GM21825 (cell line): Measurements from ENCODE around the gene CDC14B.
"Not testable (repeated sequence)": the region's sequence is repeated elsewhere in the genome, so short reads cannot be mapped to it uniquely, and the experiment has no call there.

Experiments used
- ATAC-seq: cut with Tn5 transposase; IDR thresholded peaks from one replicate; pipeline ENCODE4 v1.9.1; 2021; ENCODE audit warnings: mild to moderate bottlenecking, moderate library complexity; ENCODE audit not compliant: unreplicated experiment

CDC14B gene

GRCh38 chr9:96551403-96551802, 68.2 kb downstream of the CDC14B start:
- no peak for ATAC-seq

DNA sequence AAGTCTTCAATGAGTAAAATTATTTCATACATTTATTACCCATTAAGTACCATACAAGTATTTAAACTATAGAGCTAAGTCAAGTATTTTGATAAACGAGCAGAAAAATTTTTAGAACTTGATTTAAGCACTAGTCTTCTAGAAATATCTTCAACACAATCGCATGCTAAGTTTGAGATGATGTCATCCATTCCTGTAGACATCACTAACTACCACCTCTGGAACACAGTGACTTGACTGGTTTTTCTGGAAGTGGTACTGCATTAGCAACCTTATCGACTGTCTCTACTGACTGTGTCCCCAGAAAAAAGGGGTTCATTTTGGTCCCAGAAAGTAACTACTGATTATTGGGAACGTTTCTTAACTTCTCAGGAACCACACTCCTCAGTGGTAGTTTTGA, 69.0 kb downstream of the CDC14B start:
- ATAC-seq = no peak

GRCh38 chr9:96543131-96543530, 76.5 kb downstream of the CDC14B start:
- not testable (repeated sequence) for ATAC-seq

DNA sequence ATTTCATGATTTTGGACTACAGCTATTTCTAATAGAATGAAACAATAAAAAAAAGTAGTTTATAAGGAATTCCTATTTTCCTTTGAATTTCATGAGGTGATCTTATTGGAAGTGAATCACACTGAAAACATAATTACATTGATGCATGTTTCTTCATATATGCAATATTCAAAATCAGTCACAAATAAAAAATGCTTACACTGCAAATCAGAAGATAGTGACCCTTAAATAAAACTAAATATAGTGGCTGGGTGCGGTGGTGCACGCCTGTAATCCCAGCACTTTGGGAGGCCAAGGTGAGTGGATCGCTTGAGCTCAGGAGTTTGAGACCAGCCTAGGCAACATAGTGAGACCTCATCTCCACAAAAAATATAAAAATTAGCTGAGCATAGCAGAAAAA, 79.5 kb downstream of the CDC14B start:
- ATAC-seq = no peak

DNA sequence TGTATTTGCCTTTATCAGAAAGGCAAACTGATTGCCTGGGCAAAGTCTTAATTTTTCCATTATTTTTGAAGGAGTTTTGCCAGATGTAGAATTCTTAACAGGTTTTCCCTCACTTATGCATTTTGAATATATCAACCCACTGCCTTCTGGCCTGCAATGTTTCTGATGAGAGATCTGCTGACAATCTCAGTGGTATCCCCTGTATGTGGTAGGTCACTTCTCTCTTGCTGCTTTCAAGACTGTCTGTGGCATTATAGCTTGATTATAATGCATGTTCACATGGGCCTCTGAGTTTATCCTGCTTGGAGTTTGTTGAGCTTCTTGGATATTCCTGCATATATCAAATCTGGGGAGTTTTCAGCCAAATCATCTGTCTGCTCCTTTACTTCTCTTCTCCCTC, 87.5 kb downstream of the CDC14B start:
- ATAC-seq = no peak

- no peak for ATAC-seq
These were observed 94.9 kb downstream of the CDC14B start for GRCh38 chr9:96524764-96525163.

DNA sequence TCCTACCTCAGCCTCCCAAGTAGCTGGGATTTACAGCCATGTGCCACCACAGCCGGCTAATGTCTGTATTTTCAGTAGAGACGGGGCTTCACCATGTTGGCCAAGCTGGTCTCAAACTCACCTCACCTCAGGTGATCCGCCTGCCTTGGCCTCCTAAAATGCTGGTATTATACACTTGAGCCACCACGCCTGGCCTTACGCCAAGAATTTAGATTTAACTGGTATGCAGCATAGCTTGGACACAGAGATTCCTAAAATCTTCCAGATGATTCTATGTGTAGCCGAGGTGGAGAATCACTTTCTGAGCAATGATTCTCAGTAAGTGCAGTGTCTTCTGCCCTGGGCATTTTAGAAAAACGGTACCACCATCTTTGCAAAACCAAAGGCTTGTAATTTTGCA, 95.6 kb downstream of the CDC14B start:
- no peak for ATAC-seq

GRCh38 chr9:96523374-96523773, 96.3 kb downstream of the CDC14B start:
- no peak for ATAC-seq

DNA sequence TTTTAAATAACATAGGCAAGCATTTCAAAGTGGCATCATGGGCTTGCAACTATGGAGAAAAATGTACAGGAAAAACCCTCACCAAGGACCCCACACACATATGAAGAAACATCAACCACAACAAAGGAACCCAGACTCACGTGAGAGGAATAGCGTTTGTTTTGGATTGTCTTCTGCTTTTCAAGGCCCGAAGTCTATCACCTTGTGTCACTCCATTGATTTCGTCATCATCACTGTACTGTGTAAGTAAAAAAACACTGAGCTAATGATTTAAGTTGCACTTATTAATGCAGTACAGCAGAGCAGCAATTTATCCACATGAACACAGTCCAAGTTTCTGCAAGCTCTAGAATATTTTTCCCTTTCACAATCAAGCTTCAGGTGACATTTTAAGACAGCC, 97.3 kb downstream of the CDC14B start:
- no peak for ATAC-seq

GRCh38 chr9:96519787-96520186, 99.9 kb downstream of the CDC14B start:
- ATAC-seq = no peak

GRCh38 chr9:96519095-96519494, 100.5 kb downstream of the CDC14B start:
- ATAC-seq = no peak

DNA sequence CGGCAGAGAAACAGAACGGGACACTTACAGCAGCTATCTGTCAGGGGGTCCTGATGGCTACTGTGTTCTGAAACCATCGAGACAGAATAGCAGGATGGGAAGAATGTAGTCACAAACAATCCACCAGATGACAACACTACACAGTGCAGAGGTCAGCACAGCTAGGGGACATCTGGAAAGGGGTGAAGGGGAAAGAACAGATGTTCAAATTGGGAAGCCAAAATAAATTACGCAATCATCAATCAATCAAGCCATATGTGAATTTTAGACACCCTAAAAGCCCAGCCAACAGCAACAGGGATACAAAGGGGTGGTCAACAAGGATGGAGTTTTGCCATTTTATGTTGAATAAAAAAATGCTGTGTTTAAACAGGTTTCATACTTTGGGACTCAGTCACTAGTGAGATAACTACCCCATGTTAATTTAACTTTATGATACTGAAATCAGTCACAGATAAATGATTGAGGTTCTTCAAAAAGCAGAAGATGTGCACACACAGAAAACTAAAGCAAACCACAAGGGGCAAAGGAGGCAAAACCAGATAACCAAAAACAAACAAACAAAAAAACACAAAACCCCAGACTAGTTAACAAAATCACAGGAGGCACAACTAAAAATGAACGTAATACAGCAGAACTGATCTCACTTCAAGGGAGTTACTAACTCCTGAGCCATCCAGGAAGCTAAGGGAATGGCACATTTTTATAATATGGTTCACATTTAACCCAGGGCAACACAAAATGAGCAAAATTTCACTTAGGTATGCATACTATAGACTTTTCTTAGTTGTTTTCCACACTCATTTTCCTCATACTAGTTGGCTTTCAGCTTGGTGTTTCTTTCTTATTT, 103.8 kb downstream of the CDC14B start:
- ATAC-seq = no peak

- ATAC-seq = no peak
These were observed 104.9 kb downstream of the CDC14B start for GRCh38 chr9:96514800-96515158.

DNA sequence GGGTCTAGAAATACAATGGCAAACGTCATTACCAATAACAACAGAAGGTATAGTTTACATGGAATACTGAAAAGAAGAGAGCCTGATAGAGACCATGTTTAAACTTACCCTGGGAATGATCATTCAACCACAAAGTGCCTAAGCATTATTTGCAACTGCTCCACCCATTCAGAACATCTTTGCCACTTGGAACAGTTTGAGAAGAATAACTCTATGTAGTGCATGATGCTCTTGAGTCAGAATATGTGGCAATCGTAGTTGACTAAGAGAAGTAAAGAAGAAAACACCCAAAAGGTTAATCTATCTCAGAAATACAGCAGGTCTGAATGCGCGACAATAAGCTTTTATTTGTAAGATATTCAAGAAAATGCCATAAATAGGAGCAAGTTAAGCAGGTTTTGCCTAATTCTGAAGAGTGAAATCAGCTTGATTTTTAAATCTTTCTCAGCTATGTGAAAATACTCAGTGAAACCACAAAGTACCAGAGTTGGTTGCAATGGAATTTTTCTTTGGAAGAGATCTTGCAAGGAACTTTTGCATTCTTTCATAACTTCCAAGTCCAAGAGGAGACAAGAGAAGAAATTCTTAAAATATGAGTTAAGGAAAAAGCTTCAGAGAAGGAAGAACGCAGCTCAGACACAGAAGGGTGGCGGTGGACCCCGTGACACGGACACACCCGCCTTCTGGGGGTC, 105.4 kb downstream of the CDC14B start:
- no peak for ATAC-seq

- no peak for ATAC-seq
These were observed 106.0 kb downstream of the CDC14B start for GRCh38 chr9:96513622-96514021.

- ATAC-seq = no peak
These were observed 107.4 kb downstream of the CDC14B start for GRCh38 chr9:96512240-96512639.

DNA sequence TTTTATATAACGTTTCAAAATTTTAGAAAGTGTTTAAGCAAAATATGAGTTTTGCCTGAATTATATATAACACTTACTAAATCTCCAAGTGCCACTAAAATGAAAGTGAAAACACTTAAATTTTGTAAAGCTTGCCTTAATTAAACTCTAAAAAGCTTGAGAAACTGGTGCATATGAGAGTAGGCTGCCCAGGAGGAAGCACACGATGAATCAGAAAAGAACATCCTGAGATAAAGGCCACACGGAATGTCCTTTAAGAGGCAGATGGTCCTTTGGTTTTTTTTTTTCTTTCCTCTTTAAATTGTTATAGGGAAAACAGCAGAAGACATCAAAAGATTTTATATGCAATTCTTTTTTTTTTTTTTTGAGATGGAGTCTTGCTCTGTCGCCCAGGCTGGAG, 109.4 kb downstream of the CDC14B start:
- no peak for ATAC-seq

DNA sequence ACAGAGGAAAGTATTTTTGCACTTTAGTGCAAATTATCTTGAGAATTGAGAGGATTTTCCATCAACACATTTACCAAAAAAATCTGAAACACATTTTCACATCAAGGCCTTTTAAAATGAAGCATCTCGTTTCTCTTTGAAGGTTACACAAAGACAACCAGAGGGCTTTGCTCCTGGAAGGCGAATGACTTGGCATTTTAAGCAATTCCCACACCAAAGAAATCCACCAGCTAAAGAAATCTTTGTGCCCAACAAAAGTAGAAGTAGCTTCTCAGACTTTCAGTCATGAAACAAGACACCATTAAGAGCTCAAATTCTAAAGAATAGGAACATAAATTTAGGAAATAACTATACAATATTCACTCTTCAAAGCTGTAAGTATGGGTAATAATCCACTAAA, 109.8 kb downstream of the CDC14B start:
- no peak for ATAC-seq

- ATAC-seq = no peak
These were observed 110.6 kb downstream of the CDC14B start for GRCh38 chr9:96509026-96509425.

DNA sequence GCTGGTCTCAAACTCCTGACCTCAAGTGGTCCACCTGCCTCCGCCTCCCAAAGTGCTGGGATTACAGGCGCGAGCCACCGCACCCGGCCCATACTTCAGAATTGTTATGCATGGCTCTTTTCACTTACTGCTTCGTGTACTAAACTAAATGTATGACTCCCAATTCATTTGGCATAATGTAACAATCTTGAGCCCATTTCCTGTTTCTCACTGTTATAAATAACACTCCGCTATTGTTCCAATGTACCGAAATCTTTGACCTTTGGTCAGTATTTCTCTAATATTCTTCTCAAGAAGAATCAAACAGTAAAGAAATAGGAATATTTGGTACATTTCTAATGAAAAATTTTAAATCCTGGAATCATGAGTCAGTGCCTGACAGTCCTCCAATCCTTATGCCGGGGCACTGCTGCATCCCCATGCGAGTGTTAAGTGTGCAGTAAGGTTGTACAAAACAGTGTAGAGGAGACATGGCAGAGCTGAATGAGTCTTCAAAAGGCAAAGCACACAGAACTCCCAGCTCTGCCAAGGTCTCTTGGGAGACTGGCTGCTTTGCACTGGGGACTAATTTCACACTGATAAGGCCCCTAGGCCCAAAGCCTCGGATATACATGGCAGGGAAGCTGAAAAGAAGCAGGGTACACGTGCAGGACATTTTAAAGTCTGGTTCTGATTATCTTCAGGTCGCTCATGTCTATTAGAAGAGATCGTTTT, 111.3 kb downstream of the CDC14B start:
- ATAC-seq = no peak

DNA sequence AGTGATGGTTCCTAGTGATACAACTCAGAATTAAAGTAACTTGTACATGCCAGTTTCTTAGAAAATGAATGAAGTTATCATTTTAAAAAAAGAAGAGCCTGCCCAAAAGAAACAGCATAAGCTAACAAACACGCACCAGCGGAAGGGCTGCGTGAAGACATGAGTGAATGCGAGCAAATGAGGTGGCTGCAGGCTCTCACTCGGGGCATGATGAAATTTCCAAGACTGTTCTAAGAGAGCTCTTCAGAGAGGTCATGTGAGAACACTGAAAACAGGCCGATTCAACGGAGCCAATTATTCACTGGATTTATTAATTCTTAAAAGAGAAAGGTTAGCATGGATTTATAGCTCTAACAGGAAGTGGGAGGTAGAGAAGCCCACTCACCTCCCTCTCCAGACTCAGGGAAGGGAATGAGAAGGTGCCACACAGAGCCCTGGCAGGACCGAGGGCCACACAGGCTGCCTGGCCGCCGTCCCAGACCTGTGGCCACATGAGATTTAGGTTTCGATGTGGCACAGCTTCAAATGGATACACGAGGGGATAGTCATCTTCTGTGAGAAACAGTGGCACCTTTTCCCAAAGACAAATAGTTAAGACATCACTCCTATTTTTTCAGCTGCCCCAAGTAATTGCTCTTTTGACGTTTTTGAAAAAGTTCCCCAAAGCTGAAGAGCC, 114.2 kb downstream of the CDC14B start:
- no peak for ATAC-seq
